Naive thymus-derived CD4-positive, alpha-beta T cell (primary cell): ENCODE data around the gene ATP2B2. TPM values are rescaled to one million over a fixed set of nuclear protein-coding genes. Genes with fewer than 3 reads are reported as not detected.

Source experiments
- ATAC-seq: fragments of 150-1000 bp; cut with Tn5 transposase; 2 replicates; pipeline ENCODE4 v1.10.0; 2021; ENCODE audit warnings: mild to moderate bottlenecking, moderate library complexity
- CTCF ChIA-PET: fragments of 350-600 bp; sonication (Branson Sonifier 250); formaldehyde crosslinking; loops from one replicate; lab custom pipeline; 2021; ENCODE audit warnings: antibody characterized with exemption; lab: Charles Lee
- POLR2A ChIA-PET: fragments of 350-600 bp; sonication (Branson Sonifier 250); formaldehyde crosslinking; loops from one replicate; lab custom pipeline; 2021; ENCODE audit warnings: antibody characterized with exemption, inconsistent platforms; lab: Charles Lee
- DNase-seq, 9 donors: peaks; one replicate each; pipeline versions ENCODE4 v3.0.0 to v3.0.0-alpha.2; 2020 to 2022; ENCODE audit warnings: mixed read lengths in 1 of 9
- H3K27ac ChIP-seq: one replicate; pipeline ENCODE4 v1.7.0; 2013; ENCODE audit warnings: mild to moderate bottlenecking, low read depth, low read length, moderate library complexity
- H3K27me3 ChIP-seq, 2 donors: one replicate each; pipeline ENCODE4 v1.7.0; 2013; ENCODE audit warnings: low read length in 2 of 2, mild to moderate bottlenecking in 2 of 2, moderate library complexity in 2 of 2; ENCODE audit not compliant: control insufficient read depth in 2 of 2, insufficient read depth in 2 of 2
- H3K36me3 ChIP-seq, 3 experiments: 1 replicate in 2 of 3; 2 replicates in 1 of 3; pipeline ENCODE4 v1.7.0; 2013; ENCODE audit warnings: low read length in 3 of 3, mild to moderate bottlenecking in 3 of 3, moderate library complexity in 1 of 3; ENCODE audit not compliant: insufficient read depth in 3 of 3, control insufficient read depth in 2 of 3
- H3K4me1 ChIP-seq, 2 donors: one replicate each; pipeline ENCODE4 v1.7.0; 2013; ENCODE audit warnings: low read length in 2 of 2, mild to moderate bottlenecking in 2 of 2, moderate library complexity in 1 of 2; ENCODE audit not compliant: control insufficient read depth in 2 of 2, insufficient read depth in 2 of 2
- H3K4me3 ChIP-seq: 2 replicates; pipeline ENCODE4 v1.7.0; 2013; ENCODE audit warnings: mild to moderate bottlenecking, low read length
- H3K9me3 ChIP-seq, 3 experiments: 1 replicate in 2 of 3; 2 replicates in 1 of 3; pipeline ENCODE4 v1.7.0; 2013; ENCODE audit warnings: low read length in 3 of 3; ENCODE audit not compliant: control insufficient read depth in 2 of 3
- H3K27ac Mint-ChIP-seq, 9 donors: one replicate each; pipeline ENCODE4 v1.8.0; 2020 to 2022; ENCODE audit warnings: mixed read lengths in 9 of 9, mild to moderate bottlenecking in 8 of 9, moderate library complexity in 5 of 9, inconsistent platforms in 2 of 9
- H3K27me3 Mint-ChIP-seq, 5 donors: one replicate each; pipeline ENCODE4 v1.8.0; 2021 to 2022; ENCODE audit warnings: mixed read lengths in 5 of 5, mild to moderate bottlenecking in 1 of 5
- H3K36me3 Mint-ChIP-seq, 5 donors: one replicate each; pipeline ENCODE4 v1.8.0; 2020 to 2022; ENCODE audit warnings: mixed read lengths in 5 of 5, mild to moderate bottlenecking in 3 of 5, inconsistent platforms in 1 of 5
- H3K4me1 Mint-ChIP-seq, 7 donors: one replicate each; pipeline ENCODE4 v1.8.0; 2020 to 2022; ENCODE audit warnings: mixed read lengths in 7 of 7, mild to moderate bottlenecking in 3 of 7, inconsistent platforms in 1 of 7
- H3K4me3 Mint-ChIP-seq, 10 donors: one replicate each; pipeline ENCODE4 v1.8.0; 2020 to 2022; ENCODE audit warnings: mild to moderate bottlenecking in 10 of 10, mixed read lengths in 10 of 10, moderate library complexity in 6 of 10, inconsistent platforms in 2 of 10
- H3K9me3 Mint-ChIP-seq, 11 donors: one replicate each; pipeline ENCODE4 v1.8.0; 2020 to 2022; ENCODE audit warnings: mixed read lengths in 11 of 11, mild to moderate bottlenecking in 4 of 11, inconsistent platforms in 1 of 11, moderate library complexity in 1 of 11
- intact Hi-C, 2 donors: fragments of 100-400 bp; cut with micrococcal nuclease; formaldehyde crosslinking; loops; one replicate each; pipeline ENCODE4 v1.15.1; 2023
- polyA plus RNA-seq, 2 donors: library from polyadenylated mRNA; unstranded; fragments of 300-500 nt; fragmentation: Illumina TruSeq; gene quantifications; one replicate each; pipeline ENCODE4 v1.2.3, GENCODE V29; 2021
- total RNA-seq, 6 experiments: library from RNA in 5 of 6; stranded (reverse) in 5 of 6; gene quantifications; 1 replicate in 5 of 6; 2 replicates in 1 of 6; pipeline ENCODE4 v1.2.3 and lab custom pipeline; 2021 to 2026

The ATP2B2 gene
- total and polyA plus RNA-seq, 7 experiments from 2014 or later: not detected

DNA sequence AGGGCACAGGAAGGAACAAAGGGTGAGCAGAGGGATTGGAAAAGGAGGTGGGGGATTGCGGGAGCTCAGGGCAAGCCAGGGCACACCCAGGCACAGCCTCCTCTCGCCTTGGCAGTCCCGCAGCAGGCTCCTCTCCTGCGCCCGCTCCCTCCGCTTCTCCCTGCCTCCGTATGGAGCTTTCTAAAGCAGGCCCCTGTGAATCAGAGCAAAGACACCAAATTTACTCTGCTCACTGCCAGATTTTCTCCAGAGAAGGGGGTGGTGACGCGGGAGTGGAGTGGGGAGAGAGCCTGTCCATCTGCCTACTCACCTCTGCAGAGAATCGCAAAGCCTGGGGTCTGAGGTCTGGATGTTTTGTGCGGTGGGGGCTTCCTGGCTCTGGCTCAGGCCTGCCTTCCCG is 20.0 kb downstream of the ATP2B2 start:
- H3K27ac Mint-ChIP-seq: no peak overlapping the region
- Histone ChIP-seq H3K4me3 (no peak overlapping the region), H3K27me3 (no peaks in the 10 kb centered on the region), H3K9me3 (no peaks in the 10 kb centered on the region), H3K27ac (no peak overlapping the region), H3K36me3 (no peaks in the 10 kb centered on the region), H3K4me1 (no peaks in the 10 kb centered on the region)
- DNase-seq: no peak
- CTCF ChIA-PET: no interaction called here
- intact Hi-C loops: no loop called here
- H3K4me3 Mint-ChIP-seq: no peak overlapping the region
- H3K4me1 Mint-ChIP-seq: no peaks in the 10 kb centered on the region
- peaks cover 0 to 4% (median 0%) of the 10 kb centered on the region in 5 donors for H3K27me3 Mint-ChIP-seq
- H3K36me3 Mint-ChIP-seq: no peaks in the 10 kb centered on the region
- POLR2A ChIA-PET: no interaction called here
- ATAC-seq: no peak
- no peaks in the 10 kb centered on the region for H3K9me3 Mint-ChIP-seq

DNA sequence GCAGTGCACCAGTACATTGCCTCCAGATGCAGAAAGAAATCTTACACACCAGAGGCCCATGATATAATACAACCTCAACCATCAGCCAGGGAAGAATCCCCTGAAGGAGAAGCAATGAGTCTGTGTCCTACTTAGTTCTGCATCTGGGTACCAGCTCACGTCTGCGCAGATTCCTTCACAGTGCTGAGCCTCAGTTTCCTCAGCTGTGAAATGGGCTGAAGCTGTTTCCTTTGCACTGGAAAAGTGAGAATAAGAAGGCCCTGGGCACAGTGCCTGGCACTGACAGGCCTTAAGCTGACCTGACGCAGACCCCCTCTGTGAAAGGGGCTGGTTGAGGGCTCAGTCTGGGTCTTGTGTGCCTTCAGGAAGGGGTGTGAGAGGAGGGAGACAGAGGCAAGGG is 20.7 kb downstream of the ATP2B2 start:
- no peak for DNase-seq
- Mint-ChIP-seq H3K27me3 (peaks cover 0 to 4% (median 0%) of the 10 kb centered on the region in 5 donors), H3K4me3 (no peak overlapping the region), H3K9me3 (no peaks in the 10 kb centered on the region), H3K4me1 (no peaks in the 10 kb centered on the region), H3K27ac (no peak overlapping the region), H3K36me3 (no peaks in the 10 kb centered on the region)
- H3K36me3 ChIP-seq: no peaks in the 10 kb centered on the region
- no peak overlapping the region for H3K4me3 ChIP-seq
- H3K9me3 ChIP-seq: no peaks in the 10 kb centered on the region
- H3K27me3 ChIP-seq: no peaks in the 10 kb centered on the region
- intact Hi-C loops: no loop called here
- ChIA-PET CTCF (no interaction called here), POLR2A (no interaction called here)
- no peak overlapping the region for H3K27ac ChIP-seq
- no peaks in the 10 kb centered on the region for H3K4me1 ChIP-seq
- ATAC-seq: no peak

DNA sequence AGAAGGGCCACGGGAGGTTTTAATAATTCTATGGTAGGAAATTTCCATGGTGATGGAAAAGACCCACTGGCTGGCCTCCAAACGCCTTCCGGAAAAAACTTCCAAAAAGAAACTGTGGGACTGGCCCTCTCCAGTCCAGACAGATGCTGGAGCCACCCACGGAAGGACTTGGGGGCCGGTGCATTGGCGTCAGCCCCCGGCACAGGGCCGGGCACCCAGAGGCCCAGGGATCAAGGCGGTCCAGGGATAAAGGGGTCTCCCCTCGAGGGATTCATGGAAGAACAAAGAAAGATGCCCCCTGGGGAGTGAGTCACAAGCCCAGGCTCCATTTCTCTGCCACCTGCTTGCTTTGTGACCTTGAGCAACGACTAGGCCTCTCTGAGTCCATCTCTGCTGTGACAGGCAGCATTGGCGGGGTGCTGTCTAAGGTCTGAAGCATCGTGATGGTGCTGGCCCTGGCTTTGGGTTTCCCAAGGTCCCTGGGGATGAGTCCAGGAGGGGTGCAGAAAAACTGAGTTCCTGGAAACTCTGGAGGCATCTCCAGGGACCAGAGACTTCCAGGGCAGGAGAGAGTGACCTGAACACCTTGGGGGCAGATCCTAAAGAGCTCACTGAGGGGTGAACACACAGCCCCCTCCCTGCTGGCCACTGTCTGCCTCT is 21.6 kb downstream of the ATP2B2 start:
- ATAC-seq (no peak), DNase-seq (no peak)
- POLR2A ChIA-PET: no interaction called here
- no peaks in the 10 kb centered on the region for H3K4me1 ChIP-seq
- no peak overlapping the region for H3K4me3 Mint-ChIP-seq
- H3K36me3 Mint-ChIP-seq: peaks cover 0 to under 1% (median 0%) of the 10 kb centered on the region in 5 donors
- no peak overlapping the region for H3K4me3 ChIP-seq
- H3K27ac ChIP-seq: no peak overlapping the region
- no peaks in the 10 kb centered on the region for H3K4me1 Mint-ChIP-seq
- peaks cover 0 to 6% (median 0%) of the 10 kb centered on the region in 11 donors for H3K9me3 Mint-ChIP-seq
- H3K9me3 ChIP-seq: no peaks in the 10 kb centered on the region
- H3K27ac Mint-ChIP-seq: no peak overlapping the region
- peaks cover 0 to 4% (median 0%) of the 10 kb centered on the region in 5 donors for H3K27me3 Mint-ChIP-seq
- H3K36me3 ChIP-seq: no peaks in the 10 kb centered on the region
- no peaks in the 10 kb centered on the region for H3K27me3 ChIP-seq
- CTCF ChIA-PET: no interaction called here
- intact Hi-C loops: no loop called here

DNA sequence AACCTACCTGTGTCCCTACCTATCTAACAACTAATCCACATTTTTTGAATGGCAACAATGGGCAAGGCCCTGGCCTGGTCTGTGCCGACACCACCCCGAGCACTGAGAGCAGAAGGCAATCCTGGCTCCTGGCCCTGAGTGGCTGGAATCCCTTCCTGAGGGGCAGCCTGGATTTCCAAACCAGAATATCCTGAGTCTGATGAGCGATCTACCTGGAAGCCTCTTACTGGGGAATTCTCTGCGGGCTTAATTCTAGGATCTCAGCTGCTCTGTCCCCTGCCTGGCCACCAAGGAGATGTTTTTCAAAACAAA is 22.1 kb downstream of the ATP2B2 start:
- Mint-ChIP-seq H3K9me3 (peaks cover 0 to 11% (median 4%) of the 10 kb centered on the region in 11 donors), H3K27ac (no peak overlapping the region), H3K36me3 (peaks cover 0 to 6% (median 0%) of the 10 kb centered on the region in 5 donors), H3K4me3 (no peak overlapping the region), H3K4me1 (no peaks in the 10 kb centered on the region), H3K27me3 (peaks cover 0 to 4% (median 0%) of the 10 kb centered on the region in 5 donors)
- H3K27me3 ChIP-seq: no peaks in the 10 kb centered on the region
- no peak overlapping the region for H3K4me3 ChIP-seq
- no peak overlapping the region for H3K27ac ChIP-seq
- CTCF ChIA-PET: no interaction called here
- H3K36me3 ChIP-seq: no peaks in the 10 kb centered on the region
- DNase-seq (no peak), ATAC-seq (no peak)
- POLR2A ChIA-PET: no interaction called here
- H3K9me3 ChIP-seq: no peaks in the 10 kb centered on the region
- intact Hi-C loops: no loop called here
- no peaks in the 10 kb centered on the region for H3K4me1 ChIP-seq

DNA sequence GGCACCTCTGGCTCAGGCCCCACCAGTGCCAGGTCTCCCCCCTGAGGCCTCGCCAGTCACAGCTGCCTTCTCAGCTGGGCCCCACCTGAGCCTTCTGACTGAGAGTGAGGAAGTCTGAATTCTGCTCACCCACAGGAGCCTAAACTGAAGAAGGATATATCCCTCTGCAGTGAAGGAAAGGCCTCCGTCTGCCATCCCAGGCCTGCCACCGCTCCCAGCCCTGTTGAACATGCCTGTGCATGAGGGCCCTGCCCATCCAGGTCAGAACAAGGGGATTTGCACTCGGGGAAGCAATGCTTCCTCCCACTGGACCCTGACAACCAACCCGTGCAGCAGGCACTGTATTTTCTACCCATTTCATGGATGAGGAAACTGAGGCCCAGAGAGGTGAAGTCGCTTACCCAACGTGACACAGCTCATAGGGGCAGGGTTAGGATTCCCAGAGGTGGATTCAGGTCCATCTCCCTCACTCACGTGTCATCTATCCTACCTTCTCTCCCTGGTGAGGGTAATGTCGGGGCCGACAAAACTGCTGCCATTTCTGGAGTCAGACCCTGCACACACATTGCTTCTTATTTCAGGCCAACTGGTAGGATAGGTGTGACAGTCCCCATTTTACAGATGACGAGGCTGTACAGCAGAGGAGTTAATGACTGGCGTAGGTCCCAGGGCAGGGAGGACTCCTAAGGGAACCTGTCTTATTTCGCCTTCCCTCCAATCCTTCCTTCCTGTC is 22.6 kb downstream of the ATP2B2 start:
- Histone ChIP-seq H3K4me1 (no peaks in the 10 kb centered on the region), H3K27me3 (no peaks in the 10 kb centered on the region), H3K4me3 (no peak overlapping the region), H3K9me3 (no peaks in the 10 kb centered on the region), H3K27ac (no peak overlapping the region), H3K36me3 (no peaks in the 10 kb centered on the region)
- Mint-ChIP-seq H3K27ac (no peak overlapping the region), H3K36me3 (peaks cover 0 to 6% (median 0%) of the 10 kb centered on the region in 5 donors), H3K27me3 (peaks cover 0 to 4% (median 0%) of the 10 kb centered on the region in 5 donors), H3K4me3 (no peak overlapping the region), H3K9me3 (peaks cover 0 to 11% (median 4%) of the 10 kb centered on the region in 11 donors), H3K4me1 (no peaks in the 10 kb centered on the region)
- ATAC-seq (no peak), DNase-seq (no peak)
- intact Hi-C loops: no loop called here
- ChIA-PET CTCF (no interaction called here), POLR2A (no interaction called here)

DNA sequence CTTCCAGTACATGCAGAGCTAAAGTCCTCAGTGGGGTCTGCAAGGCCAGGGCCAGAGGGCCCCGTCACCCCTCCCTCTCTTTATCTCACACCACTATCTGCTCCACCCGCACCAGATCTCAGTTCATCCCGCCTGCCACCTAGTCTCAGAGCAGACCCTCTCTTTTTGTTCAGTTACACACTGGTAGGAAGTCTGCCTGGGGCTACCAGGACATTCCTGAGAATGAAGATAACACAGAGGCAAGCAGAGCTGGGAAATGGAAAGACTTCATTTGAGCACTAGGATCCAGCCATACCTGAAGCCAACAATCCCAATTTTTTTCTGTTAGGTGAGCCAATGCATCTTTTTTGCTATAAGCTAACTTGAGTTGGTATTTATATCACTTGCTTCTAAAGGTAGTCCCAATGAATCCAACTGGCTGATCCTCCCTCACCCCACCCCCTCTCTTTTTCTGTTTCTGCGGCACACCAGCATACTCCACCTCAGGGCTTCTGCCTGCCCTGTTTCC is 24.5 kb downstream of the ATP2B2 start:
- POLR2A ChIA-PET: no interaction called here
- Mint-ChIP-seq H3K4me1 (no peaks in the 10 kb centered on the region), H3K4me3 (no peak overlapping the region), H3K36me3 (peaks cover 0 to 6% (median 0%) of the 10 kb centered on the region in 5 donors), H3K9me3 (peaks cover 0 to 11% (median 4%) of the 10 kb centered on the region in 11 donors), H3K27ac (no peak overlapping the region), H3K27me3 (peaks cover 0 to 2% (median 0%) of the 10 kb centered on the region in 5 donors)
- Histone ChIP-seq H3K4me1 (no peaks in the 10 kb centered on the region), H3K27ac (no peak overlapping the region), H3K9me3 (no peaks in the 10 kb centered on the region), H3K27me3 (no peaks in the 10 kb centered on the region), H3K36me3 (no peaks in the 10 kb centered on the region), H3K4me3 (no peak overlapping the region)
- intact Hi-C loops: no loop called here
- DNase-seq: no peak
- no peak for ATAC-seq
- CTCF ChIA-PET: interaction anchor here (0.6 kb wide), 1 partner anchor 157 kb away, joined by 3 read pairs; no protein-coding TSS in a partner anchor
